ENCODE measurements around the gene STARD10. TPM values are rescaled to one million over a fixed set of nuclear protein-coding genes. Genes with fewer than 3 reads are reported as not detected.

STARD10 gene
- total and polyA plus RNA-seq, 2 of the 8 experiments (the other 6 are each of a cell fraction or from before 2014, with no cell fraction given), result 23.7 to 35.7 TPM

DNA sequence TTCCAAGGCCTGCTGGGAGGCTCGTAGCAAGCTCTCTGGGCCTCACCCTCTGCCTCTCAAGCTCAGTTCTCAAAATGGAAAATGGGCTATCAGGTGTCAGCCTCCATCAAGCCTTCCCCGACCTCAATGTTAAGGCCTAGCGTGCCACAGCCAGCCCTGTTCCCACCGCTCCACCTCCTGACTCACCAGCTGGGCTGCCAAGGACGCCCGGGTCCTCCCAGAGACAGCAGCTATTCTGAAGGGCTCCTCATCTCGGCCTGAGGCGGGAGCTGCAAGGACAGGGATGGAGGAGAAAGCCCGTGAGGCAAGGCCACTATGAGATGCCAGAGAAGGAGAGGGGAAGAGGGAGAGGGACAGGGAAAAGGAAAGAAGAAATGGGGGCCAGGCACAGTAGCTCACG lies 61.5 kb downstream of the STARD10 start:
- Histone ChIP-seq H3K18ac (ENCODE audit: extremely low read depth, low read length) (no peak overlapping the region), H3K27me3 (replicated peaks in 1 of 4; ENCODE audit: control insufficient read depth in 3 of 4, extremely low read depth in 1 of 4, insufficient read depth in 3 of 4, low read length in 3 of 4) (no peaks in the 10 kb centered on the region), H3K4me3 (ENCODE audit: extremely low read depth in 1 of 4, insufficient read depth in 2 of 4, low read depth in 3 of 4, low read length in 4 of 4) (no peak overlapping the region), H2BK12ac (ENCODE audit: low read depth, low read length) (no peak overlapping the region), H3K36me3 (ENCODE audit: control insufficient read depth in 2 of 4, insufficient read depth in 4 of 4, low read length in 3 of 4) (peaks cover 0 to 3% (median 1%) of the 10 kb centered on the region in 4 experiments; a peak in 2 of 8 replicates), H3K4me1 (replicated peaks in 1 of 4; ENCODE audit: control insufficient read depth in 3 of 4, insufficient read depth in 4 of 4, low read length in 3 of 4) (peaks cover 0 to 12% (median 7%) of the 10 kb centered on the region in 4 experiments; a peak in 5 of 7 replicates), H3K79me1 (ENCODE audit: low read depth, low read length) (peaks cover 10% of the 10 kb centered on the region), H2BK15ac (ENCODE audit: low read length) (no peak overlapping the region), H4K8ac (ENCODE audit: extremely low read depth, insufficient read depth, low read length) (no peak overlapping the region), H3K27ac (ENCODE audit: low read depth, low read length) (no peak overlapping the region), H3K4me2 (ENCODE audit: insufficient read depth in 1 of 2, low read depth in 2 of 2, low read length in 2 of 2) (no peak overlapping the region), H3K4ac (replicated peaks; ENCODE audit: insufficient read length, low read depth, low read length) (no peak overlapping the region), H4K20me1 (replicated peaks in 1 of 2; ENCODE audit: control insufficient read depth in 1 of 2, insufficient read depth in 2 of 2, low read length in 2 of 2) (peaks cover 16 to 17% of the 10 kb centered on the region in 2 experiments), H2BK20ac (ENCODE audit: low read length) (no peak overlapping the region), H3K79me2 (ENCODE audit: control insufficient read depth in 1 of 2, insufficient read depth in 2 of 2, low read length in 2 of 2) (peaks cover 0 to 22% of the 10 kb centered on the region in 2 experiments; a peak in 2 of 4 replicates), H3K23me2 (ENCODE audit: low read depth, low read length) (no peaks in the 10 kb centered on the region), H3K14ac (ENCODE audit: insufficient read length) (no peak overlapping the region), H2BK5ac (ENCODE audit: low read depth, low read length) (no peak overlapping the region), H4K5ac (ENCODE audit: insufficient read length, low read depth, low read length) (no peak overlapping the region), H4K91ac (replicated peaks; ENCODE audit: insufficient read length, low read length) (no peak overlapping the region), H2BK120ac (replicated peaks; ENCODE audit: low read depth, low read length) (no peak overlapping the region), H3K9ac (replicated peaks in 1 of 4; ENCODE audit: extremely low read depth in 1 of 4, low read depth in 3 of 4, low read length in 3 of 4) (no peak overlapping the region), H3K56ac (replicated peaks; ENCODE audit: insufficient read length, low read depth, low read length) (no peak overlapping the region), H2AK5ac (ENCODE audit: low read depth, low read length) (no peak overlapping the region), H3K9me3 (ENCODE audit: insufficient read depth in 2 of 2, low read depth in 1 of 2, low read length in 1 of 2) (no peaks in the 10 kb centered on the region; a peak in 1 of 4 replicates), H2AFZ (ENCODE audit: low read length) (no peak overlapping the region), H3K23ac (ENCODE audit: insufficient read length) (no peak overlapping the region)
- WGBS, 2 experiments (ENCODE audit: extremely low coverage in 1 of 2, insufficient coverage in 1 of 2, insufficient read length in 1 of 2, insufficient replicate concordance in 2 of 2, low coverage in 1 of 2, low lambda C conversion rate in 2 of 2, missing lambda C conversion rate in 1 of 2), result 91% methylated on average over 10 of the region's 10 CpGs; no CpG with 5 or more reads in 1 of the 2 experiments
- no peak for FAIRE-seq
- ChIA-PET CTCF (ENCODE audit: partially characterized antibody) (interaction anchor here (0.6 to 3.0 kb wide), 10 partner anchors 11 to 100 kb away, joined by 3 to 22 read pairs (median 4); partner anchors contain the start of gene STARD10), POLR2A (ENCODE audit: partially characterized antibody) (interaction anchor here (0.6 to 1.5 kb wide), 5 partner anchors 9 to 138 kb away, joined by 3 read pairs; no protein-coding TSS in a partner anchor)
- DNase-seq (ENCODE audit: low read depth in 1 of 2, low spot score in 2 of 2), result no peak
- no peak for TF ChIP-seq BACH1 (IDR thresholded peaks at IDR 0.05; ENCODE audit: low read length)
- no peak for TF ChIP-seq HDAC6 (IDR thresholded peaks at IDR 0.05; ENCODE audit: low read depth, low read length)
- no peak for TF ChIP-seq BCL11A (IDR thresholded peaks at IDR 0.05; ENCODE audit: low read depth in 2 of 2, low read length in 2 of 2)
- no peak for TF ChIP-seq EP300 (IDR thresholded peaks at IDR 0.05; ENCODE audit: borderline replicate concordance in 1 of 2, low read depth in 2 of 2, low read length in 2 of 2)
- no peak for TF ChIP-seq RAD21 (IDR thresholded peaks at IDR 0.05 in 1 of 2, conservative IDR thresholded peaks at IDR 0.05 in 1 of 2; ENCODE audit: low read depth in 2 of 2, low read length in 2 of 2)
- TF ChIP-seq, protein P1, sequence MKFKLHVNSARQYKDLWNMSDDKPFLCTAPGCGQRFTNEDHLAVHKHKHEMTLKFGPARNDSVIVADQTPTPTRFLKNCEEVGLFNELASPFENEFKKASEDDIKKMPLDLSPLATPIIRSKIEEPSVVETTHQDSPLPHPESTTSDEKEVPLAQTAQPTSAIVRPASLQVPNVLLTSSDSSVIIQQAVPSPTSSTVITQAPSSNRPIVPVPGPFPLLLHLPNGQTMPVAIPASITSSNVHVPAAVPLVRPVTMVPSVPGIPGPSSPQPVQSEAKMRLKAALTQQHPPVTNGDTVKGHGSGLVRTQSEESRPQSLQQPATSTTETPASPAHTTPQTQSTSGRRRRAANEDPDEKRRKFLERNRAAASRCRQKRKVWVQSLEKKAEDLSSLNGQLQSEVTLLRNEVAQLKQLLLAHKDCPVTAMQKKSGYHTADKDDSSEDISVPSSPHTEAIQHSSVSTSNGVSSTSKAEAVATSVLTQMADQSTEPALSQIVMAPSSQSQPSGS (IDR thresholded peaks at IDR 0.05; ENCODE audit: low read length), result no peak
- TF ChIP-seq SUZ12 (IDR thresholded peaks at IDR 0.05; ENCODE audit: low read length), result no peak
- TF ChIP-seq TAF1 (IDR thresholded peaks at IDR 0.05; ENCODE audit: low read depth, low read length), result no peak

Measured in H1 (cell line).